Transverse colon (tissue), 3 donors: ENCODE measurements around the gene OLAH.

ENCODE experiments used
- CTCF ChIP-seq, 5 experiments: fragments of 200-600 bp in 3 of 5; fragments of 450-650 bp in 2 of 5; sonication (generic) in 3 of 5; IDR thresholded peaks; 1 replicate in 2 of 5; 2 replicates in 3 of 5; pipeline ENCODE4 v1.5.1; 2016 to 2017; ENCODE audit warnings: antibody characterized with exemption in 5 of 5, inconsistent platforms in 3 of 5, mild to moderate bottlenecking in 2 of 5, moderate library complexity in 1 of 5
- EP300 ChIP-seq: sonication (generic); formaldehyde crosslinking; IDR thresholded peaks from one replicate; pipeline ENCODE4 v1.6.1; 2017; ENCODE audit warnings: antibody characterized with exemption, low read depth
- POLR2A ChIP-seq: fragments of 450-650 bp; IDR thresholded peaks from one replicate; pipeline ENCODE4 v1.6.1; 2016; ENCODE audit warnings: antibody characterized with exemption, mild to moderate bottlenecking, moderate library complexity

DNA sequence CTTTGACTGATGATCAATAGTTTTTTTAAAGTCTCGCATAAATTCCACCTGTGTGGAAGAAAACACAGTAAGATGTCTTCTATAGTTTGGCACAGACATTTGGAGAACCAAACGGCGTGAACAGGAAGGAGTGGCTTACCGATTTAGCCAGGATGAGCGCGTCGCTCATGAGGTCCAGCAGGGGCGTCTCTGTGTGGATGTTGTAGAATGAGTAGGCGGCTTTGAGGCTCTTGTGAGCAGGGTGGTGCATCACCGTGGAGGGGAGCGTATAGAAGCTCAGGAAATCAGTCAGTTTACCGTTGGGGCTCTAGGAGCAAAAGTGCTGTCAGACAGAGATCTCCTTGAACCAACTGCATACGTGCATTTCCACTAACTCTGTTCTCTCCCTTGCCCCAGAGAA lies 68.9 kb downstream of the OLAH start:
- TF ChIP-seq CTCF (IDR thresholded peaks at IDR 0.05) (no peak), POLR2A (no peak), EP300 (no peak)
